ENCODE data around the gene MOV10.
"Not testable (repeated sequence)": the region's sequence is repeated elsewhere in the genome, so short reads cannot be mapped to it uniquely, and the experiment has no call there.

The MOV10 gene

GRCh38 chr1:112634367-112634766 is 40.1 kb upstream of the MOV10 start:
- DNase-seq (ENCODE audit: low read depth): no peak
- no peak for TF ChIP-seq CTCF (IDR thresholded peaks at IDR 0.05; ENCODE audit: control insufficient read depth, extremely low read depth, insufficient read depth)
- H3K4me3 ChIP-seq (ENCODE audit: low read depth, low read length): no peak overlapping the region

DNA sequence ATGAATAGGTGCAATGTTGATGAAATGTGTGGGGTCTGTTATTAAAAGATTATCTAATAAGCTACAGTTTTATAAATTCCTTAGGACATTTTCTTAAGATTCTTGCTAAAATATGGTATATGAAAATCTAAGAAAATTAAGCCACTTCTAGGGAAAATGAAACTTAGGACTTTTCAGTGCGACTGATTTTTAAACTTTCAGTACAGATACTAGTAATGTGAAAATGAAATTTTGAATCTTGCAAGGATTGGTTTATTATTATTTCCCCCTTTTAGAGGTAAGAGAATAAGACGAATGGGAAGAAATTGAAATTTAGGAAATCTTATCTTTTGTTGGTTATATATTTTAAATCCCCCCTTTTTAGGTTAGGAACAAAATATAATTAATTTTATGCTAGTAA is 38.4 kb upstream of the MOV10 start:
- TF ChIP-seq CTCF (IDR thresholded peaks at IDR 0.05; ENCODE audit: control insufficient read depth, extremely low read depth, insufficient read depth): no peak
- H3K4me3 ChIP-seq (ENCODE audit: low read depth, low read length): no peak overlapping the region
- DNase-seq (ENCODE audit: low read depth): no peak

- no peak for DNase-seq (ENCODE audit: low read depth)
- no peak for TF ChIP-seq CTCF (IDR thresholded peaks at IDR 0.05; ENCODE audit: control insufficient read depth, extremely low read depth, insufficient read depth)
- no peak overlapping the region for H3K4me3 ChIP-seq (ENCODE audit: low read depth, low read length)
Observed at GRCh38 chr1:112636597-112637253, 37.7 kb upstream of the MOV10 start.

DNA sequence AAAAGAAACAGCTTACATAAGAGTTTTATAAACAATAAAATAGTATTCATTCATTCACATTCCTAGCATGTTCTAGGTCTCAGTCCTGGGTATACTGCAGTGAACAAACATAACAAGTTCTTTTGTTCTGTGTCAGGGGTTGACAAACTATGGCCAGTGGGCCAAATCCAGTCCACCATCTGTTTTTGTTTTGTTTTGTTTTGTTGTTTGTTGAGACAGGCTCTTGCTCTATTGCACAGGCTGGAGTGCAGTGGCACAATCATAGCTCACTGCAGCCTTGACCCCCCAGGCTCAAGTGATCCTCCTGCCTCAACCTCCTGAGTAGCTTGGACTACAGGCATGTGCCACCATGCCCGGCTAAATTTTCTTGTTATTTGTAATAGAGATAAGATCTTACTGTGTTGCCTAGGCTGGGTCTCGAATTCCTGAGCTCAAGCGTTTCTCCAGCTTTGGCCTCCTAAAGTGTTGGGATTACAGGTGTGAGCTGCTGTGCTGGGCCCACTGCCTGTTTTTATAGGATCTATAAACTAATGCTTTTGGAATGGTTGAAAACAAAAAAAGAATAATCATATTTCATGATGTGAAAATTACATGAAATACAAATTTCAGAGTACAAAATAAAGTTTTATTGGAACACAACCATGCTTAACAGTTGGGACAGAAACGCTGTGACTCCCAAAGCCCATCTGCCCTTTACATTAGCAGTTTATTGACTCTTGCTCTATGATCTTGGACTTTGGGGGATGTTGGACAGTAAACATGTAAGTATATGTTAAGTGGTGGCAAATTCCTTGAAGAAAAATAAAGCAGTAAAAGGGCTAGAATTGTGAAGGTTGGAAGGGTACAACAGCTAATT is 37.0 kb upstream of the MOV10 start:
- H3K4me3 ChIP-seq (ENCODE audit: low read depth, low read length): no peak overlapping the region
- DNase-seq (ENCODE audit: low read depth): peak; percentile 77
- no peak for TF ChIP-seq CTCF (IDR thresholded peaks at IDR 0.05; ENCODE audit: control insufficient read depth, extremely low read depth, insufficient read depth)

DNA sequence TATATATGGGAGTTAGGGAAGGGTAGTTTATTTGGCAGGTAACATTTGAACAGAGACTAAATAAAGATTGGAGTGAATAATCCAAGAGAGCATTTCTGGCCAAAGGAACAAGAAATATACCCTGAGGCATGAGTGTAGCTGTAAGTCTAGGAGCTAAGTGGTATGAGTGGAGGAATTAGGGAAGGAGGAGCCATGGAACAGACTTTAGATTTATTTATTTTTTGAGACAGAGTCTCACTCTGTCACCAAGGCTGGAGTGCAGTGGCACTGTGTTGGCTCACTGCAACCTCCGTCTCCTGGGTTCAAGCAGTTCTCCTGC is 36.4 kb upstream of the MOV10 start:
- DNase-seq (ENCODE audit: low read depth): no peak
- no peak for TF ChIP-seq CTCF (IDR thresholded peaks at IDR 0.05; ENCODE audit: control insufficient read depth, extremely low read depth, insufficient read depth)
- H3K4me3 ChIP-seq (ENCODE audit: low read depth, low read length): no peak overlapping the region

DNA sequence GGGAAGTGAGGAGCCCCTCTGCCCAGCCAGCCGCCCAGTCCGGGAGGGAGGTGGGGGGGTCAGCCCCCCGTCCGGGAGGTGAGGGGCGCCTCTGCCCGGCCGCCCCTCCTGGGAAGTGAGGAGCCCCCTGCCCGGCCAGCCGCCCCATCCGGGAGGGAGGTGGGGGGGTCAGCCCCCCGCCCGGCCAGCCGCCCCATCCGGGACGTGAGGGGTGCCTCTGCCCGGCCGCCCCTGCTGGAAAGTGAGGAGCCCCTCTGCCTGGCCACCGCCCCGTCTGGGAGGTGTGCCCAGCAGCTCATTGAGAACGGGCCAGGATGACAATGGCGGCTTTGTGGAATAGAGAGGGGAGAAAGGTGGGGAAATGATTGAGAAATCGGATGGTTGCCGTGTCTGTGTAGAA is 34.0 kb upstream of the MOV10 start:
- H3K4me3 ChIP-seq (ENCODE audit: low read depth, low read length); DNase-seq (ENCODE audit: low read depth): not testable (repeated sequence)

DNA sequence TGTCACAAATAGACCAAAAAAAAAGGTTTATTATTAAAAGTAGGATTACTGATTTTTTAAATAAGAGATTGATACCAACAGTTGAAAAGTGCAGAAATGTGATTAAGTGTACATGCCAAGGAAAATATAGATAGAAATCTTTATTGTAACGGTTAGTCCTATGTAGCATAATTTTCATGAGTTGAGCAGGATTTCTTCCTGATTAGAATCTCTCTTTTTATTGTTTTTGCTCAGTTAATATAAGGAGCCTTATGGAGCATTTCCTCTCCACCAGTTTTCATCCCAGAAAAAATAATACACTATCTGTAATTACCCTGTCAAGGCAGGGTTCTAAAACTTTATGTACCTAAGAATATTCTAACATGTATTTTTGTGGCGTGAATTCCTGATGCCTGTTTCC is 31.4 kb upstream of the MOV10 start:
- TF ChIP-seq CTCF (IDR thresholded peaks at IDR 0.05; ENCODE audit: control insufficient read depth, extremely low read depth, insufficient read depth): no peak
- no peak overlapping the region for H3K4me3 ChIP-seq (ENCODE audit: low read depth, low read length)
- DNase-seq (ENCODE audit: low read depth): peak; percentile 71
